NCI-H1694 treated with DMSO at 0.1 percent for 48 hours (cell line): ENCODE data around the gene DHX32.
A peak's percentile ranks its signal among the peaks of the same experiment; 100 is the strongest.
"Not testable (repeated sequence)": the region's sequence is repeated elsewhere in the genome, so short reads cannot be mapped to it uniquely, and the experiment has no call there.

Source experiments
- DNase-seq: peaks from one replicate; lab custom pipeline; 2025; lab: John Stamatoyannopoulos, UW

Gene DHX32

GRCh38 chr10:125896088-125896934 lies 15.2 kb upstream of the DHX32 start, which contains the start of gene FANK1:
TSS of gene FANK1 (plus strand) at chr10:125896564. CDS start at chr10:125896643, 79 bp downstream.
- peak; percentile 7 for DNase-seq

- DNase-seq: not testable (repeated sequence)
Observed at GRCh38 chr10:125895130-125896087, 14.3 kb upstream of the DHX32 start.

- DNase-seq: not testable (repeated sequence)
Observed at GRCh38 chr10:125894176-125894575, 13.1 kb upstream of the DHX32 start.

- DNase-seq: not testable (repeated sequence)
Observed at GRCh38 chr10:125892402-125892801, 11.3 kb upstream of the DHX32 start.

- DNase-seq: not testable (repeated sequence)
Observed at GRCh38 chr10:125889441-125889840, 8.3 kb upstream of the DHX32 start.

- DNase-seq: no peak
Observed at GRCh38 chr10:125886914-125887512, 5.9 kb upstream of the DHX32 start.

- DNase-seq: no peak
Observed at GRCh38 chr10:125883211-125883610, 2.1 kb upstream of the DHX32 start.

GRCh38 chr10:125882596-125882995 lies 1.5 kb upstream of the DHX32 start:
- DNase-seq: no peak

GRCh38 chr10:125880719-125881118 lies 373 bp downstream of the DHX32 start:
- no peak for DNase-seq

GRCh38 chr10:125878957-125879835 lies 1.9 kb downstream of the DHX32 start:
- DNase-seq: no peak

- DNase-seq: no peak
Observed at GRCh38 chr10:125871338-125871737, 9.8 kb downstream of the DHX32 start.

- no peak for DNase-seq
Observed at GRCh38 chr10:125868372-125868975, 12.6 kb downstream of the DHX32 start.

- DNase-seq: no peak
Observed at GRCh38 chr10:125866421-125867029, 14.6 kb downstream of the DHX32 start.

GRCh38 chr10:125865120-125865519 lies 16.0 kb downstream of the DHX32 start:
- DNase-seq: no peak

GRCh38 chr10:125859128-125859817 lies 21.8 kb downstream of the DHX32 start:
- no peak for DNase-seq

- no peak for DNase-seq
Observed at GRCh38 chr10:125857185-125857760, 23.8 kb downstream of the DHX32 start.

GRCh38 chr10:125852487-125852886 lies 28.6 kb downstream of the DHX32 start:
- DNase-seq: no peak

- no peak for DNase-seq
Observed at GRCh38 chr10:125850766-125851731, 30.0 kb downstream of the DHX32 start.
